SU-DHL-6 (cell line): ENCODE data around the gene ZNF212.

Source experiments
- H2AFZ ChIP-seq: fragments of 200-600 bp; sonication (generic); 2 replicates; pipeline ENCODE4 v1.6.1; 2014; ENCODE audit warnings: low read depth, mild to moderate bottlenecking, moderate library complexity, mixed read lengths, antibody characterized with exemption, low read length; ENCODE audit not compliant: severe bottlenecking
- H3F3A ChIP-seq: fragments of 200-600 bp; shearing (Covaris generic); 2 replicates; pipeline ENCODE4 v1.6.0; 2016; ENCODE audit warnings: antibody characterized with exemption, mild to moderate bottlenecking; ENCODE audit not compliant: insufficient read depth
- H3K27ac ChIP-seq: fragments of 200-600 bp; sonication (generic); 2 replicates; pipeline ENCODE4 v1.5.1; 2016; ENCODE audit warnings: low read depth, mild to moderate bottlenecking, low read length, moderate library complexity, mixed read lengths
- H3K27me3 ChIP-seq: fragments of 200-600 bp; sonication (generic), shearing (Covaris generic); 2 replicates; pipeline ENCODE4 v1.6.0; 2014; ENCODE audit warnings: mild to moderate bottlenecking, low read length
- H3K36me3 ChIP-seq: fragments of 200-600 bp; sonication (generic); 2 replicates; pipeline ENCODE4 v1.6.1; 2014; ENCODE audit warnings: mild to moderate bottlenecking, low read length, mixed read lengths
- H3K4me2 ChIP-seq: fragments of 300-600, 200-600 bp; shearing (Covaris generic), sonication (generic); 2 replicates; pipeline ENCODE4 v1.6.0; 2014; ENCODE audit warnings: low read length, low read depth, mild to moderate bottlenecking; ENCODE audit not compliant: poor library complexity, severe bottlenecking
- H3K4me3 ChIP-seq: fragments of 200-600 bp; sonication (generic); 2 replicates; pipeline ENCODE4 v1.5.1; 2014; ENCODE audit warnings: antibody characterized with exemption, low read length, mild to moderate bottlenecking, mixed read lengths; ENCODE audit not compliant: insufficient read depth, poor library complexity, severe bottlenecking
- H3K79me2 ChIP-seq: fragments of 200-600 bp; sonication (generic); 2 replicates; pipeline ENCODE4 v1.6.1; 2014; ENCODE audit warnings: mild to moderate bottlenecking, low read length, moderate library complexity; ENCODE audit not compliant: insufficient read depth
- H3K9ac ChIP-seq: fragments of 200-600 bp; sonication (generic); 2 replicates; pipeline ENCODE4 v1.7.0; 2014; ENCODE audit warnings: mild to moderate bottlenecking, low read length
- H3K9me2 ChIP-seq: fragments of 200-600 bp; sonication (generic); replicated peaks from 2 replicates; pipeline ENCODE4 v1.6.1; 2014; ENCODE audit warnings: low read length; ENCODE audit not compliant: insufficient read depth
- H3K9me3 ChIP-seq: fragments of 200-600 bp; sonication (generic); 2 replicates; pipeline ENCODE4 v1.6.1; 2014; ENCODE audit warnings: low read length, mixed read lengths; ENCODE audit not compliant: insufficient read depth
- H4K20me1 ChIP-seq: fragments of 200-600 bp; sonication (generic); 2 replicates; pipeline ENCODE4 v1.6.1; 2014; ENCODE audit warnings: low read depth, mild to moderate bottlenecking, antibody characterized with exemption, low read length, moderate library complexity, mixed read lengths
- EZH2phosphoT487 ChIP-seq: fragments of 200-600 bp; sonication (generic), shearing (Covaris generic); conservative IDR thresholded peaks from 2 replicates; pipeline ENCODE4 v1.6.1; 2018; ENCODE audit warnings: mild to moderate bottlenecking, antibody characterized with exemption, low read length, moderate library complexity, mixed read lengths
- TF ChIP-seq, protein P1 (sequence below): fragments of 200-600 bp; sonication (generic); IDR thresholded peaks from one replicate; pipeline ENCODE4 v1.5.1; 2017; ENCODE audit warnings: antibody characterized with exemption, mild to moderate bottlenecking, low read length, moderate library complexity; ENCODE audit not compliant: insufficient read depth, poor library complexity, severe bottlenecking

The ZNF212 gene

GRCh38 chr7:149292462-149292823 lies 53.0 kb downstream of the ZNF212 start:
- H3K4me2 ChIP-seq: no peak overlapping the region
- no peak overlapping the region for H2AFZ ChIP-seq
- no peaks in the 10 kb centered on the region for H3K36me3 ChIP-seq

DNA sequence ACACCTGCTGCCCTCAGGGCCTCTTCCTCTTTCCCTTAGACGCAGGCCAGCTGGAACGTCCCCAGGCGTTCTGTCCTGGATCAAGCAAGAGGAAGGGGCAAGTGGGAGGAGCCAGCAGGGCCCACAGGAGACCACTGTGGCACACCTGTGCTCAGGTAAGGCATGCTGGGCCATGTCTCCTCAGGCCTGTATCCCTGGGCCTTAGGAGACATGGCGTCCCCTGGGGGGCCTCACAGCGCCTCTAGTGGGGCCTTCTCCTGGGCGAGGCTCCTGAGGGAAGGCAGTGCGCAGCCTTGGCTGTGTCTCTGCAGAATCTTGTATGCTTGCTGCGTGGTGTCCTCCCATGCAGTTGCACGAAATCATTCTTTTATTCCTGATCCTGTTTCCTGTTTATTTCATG lies 53.9 kb downstream of the ZNF212 start:
- H4K20me1 ChIP-seq: no peaks in the 10 kb centered on the region

More at GRCh38 chr7:149292462-149292823, 53.0 kb downstream of the ZNF212 start:
- Histone ChIP-seq H3K79me2 (no peaks in the 10 kb centered on the region), H3K9me3 (no peaks in the 10 kb centered on the region), H4K20me1 (no peaks in the 10 kb centered on the region), H3K9me2 (no peaks in the 10 kb centered on the region), H3K4me3 (no peak overlapping the region), H3K9ac (no peak overlapping the region), H3F3A (no peaks in the 10 kb centered on the region), H3K27ac (no peak overlapping the region), H3K27me3 (no peaks in the 10 kb centered on the region)
- no peak for TF ChIP-seq EZH2phosphoT487
- TF ChIP-seq, protein P1, sequence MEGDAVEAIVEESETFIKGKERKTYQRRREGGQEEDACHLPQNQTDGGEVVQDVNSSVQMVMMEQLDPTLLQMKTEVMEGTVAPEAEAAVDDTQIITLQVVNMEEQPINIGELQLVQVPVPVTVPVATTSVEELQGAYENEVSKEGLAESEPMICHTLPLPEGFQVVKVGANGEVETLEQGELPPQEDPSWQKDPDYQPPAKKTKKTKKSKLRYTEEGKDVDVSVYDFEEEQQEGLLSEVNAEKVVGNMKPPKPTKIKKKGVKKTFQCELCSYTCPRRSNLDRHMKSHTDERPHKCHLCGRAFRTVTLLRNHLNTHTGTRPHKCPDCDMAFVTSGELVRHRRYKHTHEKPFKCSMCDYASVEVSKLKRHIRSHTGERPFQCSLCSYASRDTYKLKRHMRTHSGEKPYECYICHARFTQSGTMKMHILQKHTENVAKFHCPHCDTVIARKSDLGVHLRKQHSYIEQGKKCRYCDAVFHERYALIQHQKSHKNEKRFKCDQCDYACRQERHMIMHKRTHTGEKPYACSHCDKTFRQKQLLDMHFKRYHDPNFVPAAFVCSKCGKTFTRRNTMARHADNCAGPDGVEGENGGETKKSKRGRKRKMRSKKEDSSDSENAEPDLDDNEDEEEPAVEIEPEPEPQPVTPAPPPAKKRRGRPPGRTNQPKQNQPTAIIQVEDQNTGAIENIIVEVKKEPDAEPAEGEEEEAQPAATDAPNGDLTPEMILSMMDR: no peak

DNA sequence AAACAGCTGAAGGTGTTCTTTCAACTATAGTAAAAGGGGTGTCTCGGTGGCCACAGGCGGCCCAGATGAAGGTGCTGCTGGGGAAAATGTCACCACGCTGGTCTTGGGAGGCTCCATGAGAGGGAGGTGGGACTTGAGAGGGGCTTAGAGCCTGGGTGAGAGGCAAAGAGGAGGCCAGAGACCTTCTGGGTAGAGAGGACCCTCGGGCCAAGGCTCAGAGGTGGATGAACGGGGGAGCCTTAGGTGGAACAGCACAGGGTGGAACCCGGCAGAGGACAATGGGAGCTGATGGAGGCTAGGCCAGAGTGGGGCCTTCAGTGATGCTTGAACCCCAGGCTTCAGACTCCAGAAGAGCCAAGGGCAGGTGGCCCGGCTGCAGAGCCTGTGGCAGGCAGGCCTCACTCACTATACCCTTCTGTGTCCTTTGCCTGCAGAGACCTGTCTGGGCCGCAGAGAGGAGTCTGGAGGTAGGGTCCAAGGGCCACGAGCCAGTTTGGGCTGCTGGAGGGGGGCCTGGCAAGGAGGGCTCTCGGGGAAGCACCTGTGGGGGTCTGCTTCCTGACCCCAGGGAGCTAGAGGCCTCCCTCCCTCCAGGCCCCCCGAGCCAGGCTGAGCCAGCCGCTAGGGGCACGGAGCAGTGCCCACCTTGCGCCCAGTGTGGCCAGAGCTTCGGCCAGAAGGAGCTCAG lies 54.6 kb downstream of the ZNF212 start:
- TF ChIP-seq, protein P1: no peak
- no peak for TF ChIP-seq EZH2phosphoT487
- H2AFZ ChIP-seq: no peak overlapping the region

More for the DNA sequence above, 53.9 kb downstream of the ZNF212 start:
- no peaks in the 10 kb centered on the region for H3K79me2 ChIP-seq
- H3K9ac ChIP-seq: no peak overlapping the region
- no peaks in the 10 kb centered on the region for H3K27me3 ChIP-seq
- no peak overlapping the region for H3K4me2 ChIP-seq
- H3K36me3 ChIP-seq: no peaks in the 10 kb centered on the region
- no peak for TF ChIP-seq EZH2phosphoT487
- TF ChIP-seq, protein P1: no peak
- H3F3A ChIP-seq: no peaks in the 10 kb centered on the region
- no peak overlapping the region for H3K4me3 ChIP-seq
- H2AFZ ChIP-seq: no peak overlapping the region
- no peak overlapping the region for H3K27ac ChIP-seq
- H3K9me3 ChIP-seq: no peaks in the 10 kb centered on the region
- H3K9me2 ChIP-seq: no peaks in the 10 kb centered on the region

More for the DNA sequence above, 54.6 kb downstream of the ZNF212 start:
- H3F3A ChIP-seq: no peaks in the 10 kb centered on the region
- H3K27ac ChIP-seq: no peak overlapping the region
- no peaks in the 10 kb centered on the region for H3K27me3 ChIP-seq
- H3K79me2 ChIP-seq: no peaks in the 10 kb centered on the region
- no peaks in the 10 kb centered on the region for H3K9me2 ChIP-seq
- no peaks in the 10 kb centered on the region for H4K20me1 ChIP-seq
- no peaks in the 10 kb centered on the region for H3K36me3 ChIP-seq
- H3K9me3 ChIP-seq: no peaks in the 10 kb centered on the region
- no peak overlapping the region for H3K4me2 ChIP-seq
- no peak overlapping the region for H3K4me3 ChIP-seq
- H3K9ac ChIP-seq: no peak overlapping the region
